ENCODE data around the gene COLEC11. TPM values are rescaled to one million over a fixed set of nuclear protein-coding genes. Genes with fewer than 3 reads are reported as not detected.

The COLEC11 gene
- total and polyA plus RNA-seq, 2 of the 13 experiments (the other 11 are each of a cell fraction or from before 2014, with no cell fraction given) = 1.5 to 3.0 TPM

- TF ChIP-seq HNF1A (IDR thresholded peaks at IDR 0.05; ENCODE audit: low read depth) (no peak), HNF1A (CRISPR knock-in tag; IDR thresholded peaks at IDR 0.05; ENCODE audit: borderline replicate concordance) (no peak), USF2 (IDR thresholded peaks at IDR 0.05; ENCODE audit: low read depth, low read length) (no peak), USF2 (CRISPR knock-in tag; IDR thresholded peaks at IDR 0.05; ENCODE audit: borderline replicate concordance) (no peak), FUBP1 (CRISPR knock-in tag; IDR thresholded peaks at IDR 0.05; ENCODE audit: borderline replicate concordance) (no peak), MIXL1 (CRISPR knock-in tag; IDR thresholded peaks at IDR 0.05) (no peak), PHB2 (IDR thresholded peaks at IDR 0.05; ENCODE audit: partially characterized antibody) (no peak), ZNF720 (CRISPR knock-in tag; IDR thresholded peaks at IDR 0.05) (no peak), POGZ (CRISPR knock-in tag; IDR thresholded peaks at IDR 0.05) (no peak), ZMAT5 (CRISPR knock-in tag; IDR thresholded peaks at IDR 0.05; ENCODE audit: borderline replicate concordance, low read depth) (no peak), ATF7 (IDR thresholded peaks at IDR 0.05) (no peak), ATF7 (CRISPR knock-in tag; IDR thresholded peaks at IDR 0.05) (no peak), GTF2F1 (IDR thresholded peaks at IDR 0.05; ENCODE audit: low read length) (no peak)
Measured at GRCh38 chr2:3633982-3634595, 39.2 kb downstream of the COLEC11 start (continued).
